ENCODE results near the gene FLRT2. TPM values are rescaled to one million over a fixed set of nuclear protein-coding genes. Genes with fewer than 3 reads are reported as not detected.

The FLRT2 gene
- total and polyA plus RNA-seq, 3 donors from 2014 or later, result 20.1 to 134 (median 34.4) TPM

DNA sequence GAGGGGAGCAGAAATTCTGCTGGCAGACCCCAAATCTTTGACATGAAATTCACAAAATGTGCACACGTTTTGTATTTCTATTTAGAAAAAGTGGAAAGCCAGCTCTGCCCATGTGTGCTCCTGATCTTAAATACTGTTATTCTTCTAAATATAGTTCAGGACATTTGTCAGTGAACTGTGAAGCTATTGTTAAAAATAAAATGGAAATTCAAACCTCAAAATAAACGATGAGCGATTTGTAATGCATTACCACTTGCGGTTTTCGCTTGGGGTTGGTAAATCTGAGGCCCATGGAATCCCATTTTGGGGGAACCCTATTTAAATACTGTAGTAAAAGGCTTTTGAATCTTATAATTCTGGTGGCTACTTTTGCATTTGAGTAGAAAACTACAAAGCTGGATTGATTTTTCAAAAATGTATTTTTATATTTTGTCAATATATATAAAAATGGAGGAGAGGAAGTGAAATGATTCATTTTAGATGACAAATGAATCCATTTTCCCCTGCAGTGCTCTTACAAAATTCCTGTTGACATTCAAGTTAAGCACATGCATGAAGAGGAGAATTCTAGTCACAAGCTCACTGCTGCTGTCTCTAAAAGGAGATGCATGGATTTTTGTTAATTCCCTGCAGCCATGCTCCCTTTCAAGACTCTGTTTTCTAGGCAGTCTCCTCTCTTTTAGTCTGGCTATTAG, 47.1 kb downstream of the FLRT2 start:
- peaks cover 10% of the 10 kb centered on the region for H3K4me1 ChIP-seq
- TF ChIP-seq POLR2A (IDR thresholded peaks at IDR 0.05), result no peak
- H3K9me3 ChIP-seq, result no peaks in the 10 kb centered on the region
- no peaks in the 10 kb centered on the region for H3K27me3 ChIP-seq
- H3K27ac ChIP-seq, result no peak overlapping the region
- intact Hi-C loops (cut with DNase I; ENCODE audit: low total_unique reads), result no loop called here
- WGBS, 2 donors, result 75 to 77% methylated on average over 5 of the region's 5 CpGs
- no peak for DNase-seq
- no peaks in the 10 kb centered on the region for H3K36me3 ChIP-seq (ENCODE audit: low read depth, missing control alignments)
- no peak overlapping the region for H3K4me3 ChIP-seq

DNA sequence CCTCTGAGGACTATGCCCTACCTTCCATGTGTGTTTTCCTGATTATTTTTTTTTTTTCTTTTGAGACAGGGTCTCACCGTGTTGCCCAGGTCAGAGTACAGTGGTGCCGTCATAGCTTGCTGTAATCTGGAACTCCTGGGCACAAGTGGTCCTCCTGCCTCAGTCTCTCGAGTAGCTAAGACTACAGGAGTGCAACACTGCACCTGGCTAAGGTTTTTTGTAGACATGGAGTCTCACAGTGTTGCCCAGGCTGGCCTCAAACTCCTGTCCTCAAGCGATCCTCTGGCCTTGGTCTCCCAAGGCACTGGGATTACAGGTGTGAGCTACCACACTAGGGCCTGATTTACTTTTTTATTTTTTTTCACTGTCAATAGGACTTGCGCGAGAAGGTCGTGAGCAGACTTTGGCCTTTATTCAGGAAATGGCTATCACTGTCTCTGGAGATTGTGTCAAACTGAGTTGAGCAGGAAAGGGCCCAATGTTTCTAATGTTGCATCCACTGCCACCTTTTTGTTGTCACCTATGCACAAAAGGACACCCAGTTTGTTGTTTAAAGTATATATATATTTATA, 47.7 kb downstream of the FLRT2 start:
- Histone ChIP-seq H3K9me3 (no peaks in the 10 kb centered on the region), H3K4me1 (peaks cover 10% of the 10 kb centered on the region), H3K36me3 (ENCODE audit: low read depth, missing control alignments) (no peaks in the 10 kb centered on the region), H3K4me3 (no peak overlapping the region), H3K27ac (no peak overlapping the region), H3K27me3 (no peaks in the 10 kb centered on the region)
- intact Hi-C loops (cut with DNase I; ENCODE audit: low total_unique reads), result no loop called here
- 80 to 81% methylated on average over 7 of the region's 7 CpGs for WGBS, 2 donors
- TF ChIP-seq POLR2A (IDR thresholded peaks at IDR 0.05), result no peak
- TF ChIP-seq, protein P1, sequence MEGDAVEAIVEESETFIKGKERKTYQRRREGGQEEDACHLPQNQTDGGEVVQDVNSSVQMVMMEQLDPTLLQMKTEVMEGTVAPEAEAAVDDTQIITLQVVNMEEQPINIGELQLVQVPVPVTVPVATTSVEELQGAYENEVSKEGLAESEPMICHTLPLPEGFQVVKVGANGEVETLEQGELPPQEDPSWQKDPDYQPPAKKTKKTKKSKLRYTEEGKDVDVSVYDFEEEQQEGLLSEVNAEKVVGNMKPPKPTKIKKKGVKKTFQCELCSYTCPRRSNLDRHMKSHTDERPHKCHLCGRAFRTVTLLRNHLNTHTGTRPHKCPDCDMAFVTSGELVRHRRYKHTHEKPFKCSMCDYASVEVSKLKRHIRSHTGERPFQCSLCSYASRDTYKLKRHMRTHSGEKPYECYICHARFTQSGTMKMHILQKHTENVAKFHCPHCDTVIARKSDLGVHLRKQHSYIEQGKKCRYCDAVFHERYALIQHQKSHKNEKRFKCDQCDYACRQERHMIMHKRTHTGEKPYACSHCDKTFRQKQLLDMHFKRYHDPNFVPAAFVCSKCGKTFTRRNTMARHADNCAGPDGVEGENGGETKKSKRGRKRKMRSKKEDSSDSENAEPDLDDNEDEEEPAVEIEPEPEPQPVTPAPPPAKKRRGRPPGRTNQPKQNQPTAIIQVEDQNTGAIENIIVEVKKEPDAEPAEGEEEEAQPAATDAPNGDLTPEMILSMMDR (IDR thresholded peaks at IDR 0.05), result no peak
- no peak for DNase-seq

DNA sequence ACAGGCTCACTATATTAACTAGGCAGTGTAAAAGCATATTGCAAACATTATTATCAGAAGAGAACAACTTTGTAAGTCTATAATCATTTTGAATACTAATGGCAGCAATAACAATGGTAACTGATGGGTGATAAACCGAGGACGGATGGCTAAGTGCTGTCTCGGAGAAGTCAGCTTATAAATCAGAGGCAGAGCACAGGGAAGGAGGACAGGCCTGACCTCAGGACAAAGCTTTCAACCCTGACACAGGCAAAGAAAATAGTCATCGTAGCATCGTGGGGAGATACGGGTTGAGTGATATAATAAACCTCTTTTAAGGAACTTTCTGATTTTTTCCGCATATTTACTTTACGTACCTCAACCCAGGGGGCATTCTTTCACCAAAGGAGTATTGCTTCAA, 48.4 kb downstream of the FLRT2 start:
- no peak overlapping the region for H3K4me3 ChIP-seq
- intact Hi-C loops (cut with DNase I; ENCODE audit: low total_unique reads), result no loop called here
- TF ChIP-seq, protein P1 (IDR thresholded peaks at IDR 0.05), result no peak
- H3K36me3 ChIP-seq (ENCODE audit: low read depth, missing control alignments), result no peaks in the 10 kb centered on the region
- H3K27me3 ChIP-seq, result no peaks in the 10 kb centered on the region
- no peak for DNase-seq
- H3K9me3 ChIP-seq, result no peaks in the 10 kb centered on the region
- H3K4me1 ChIP-seq, result peaks cover 15% of the 10 kb centered on the region
- WGBS, 2 donors, result 71 to 74% methylated on average over 8 of the region's 8 CpGs
- H3K27ac ChIP-seq, result no peak overlapping the region

DNA sequence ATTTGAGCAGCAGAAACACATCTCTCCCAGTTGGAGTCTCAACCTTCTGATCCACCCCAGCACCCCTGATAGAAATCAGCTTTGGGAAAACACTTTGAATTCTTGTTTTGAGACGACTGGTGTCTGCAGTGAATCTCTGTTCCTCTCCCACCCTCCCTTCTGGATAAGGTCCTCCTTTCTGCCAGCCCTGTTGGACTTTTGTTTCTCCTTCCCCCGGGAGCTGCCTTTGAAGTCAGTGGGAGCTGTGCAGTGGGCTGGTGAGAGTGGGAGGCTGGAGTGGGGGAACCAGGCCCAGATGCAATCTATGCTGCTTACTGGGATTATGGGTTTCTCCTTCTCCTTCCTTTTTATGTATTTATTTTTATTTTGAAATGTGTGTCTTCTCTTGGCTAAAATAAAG, 49.0 kb downstream of the FLRT2 start:
- Histone ChIP-seq H3K27me3 (no peaks in the 10 kb centered on the region), H3K4me3 (no peak overlapping the region), H3K36me3 (ENCODE audit: low read depth, missing control alignments) (no peaks in the 10 kb centered on the region), H3K4me1 (peaks cover 19% of the 10 kb centered on the region), H3K9me3 (no peaks in the 10 kb centered on the region), H3K27ac (no peak overlapping the region)
- TF ChIP-seq, protein P1 (IDR thresholded peaks at IDR 0.05), result no peak
- no peak for TF ChIP-seq POLR2A (IDR thresholded peaks at IDR 0.05)
- 50 to 55% methylated on average over 2 of the region's 2 CpGs for WGBS, 2 donors
- no peak for DNase-seq
- intact Hi-C loops (cut with DNase I; ENCODE audit: low total_unique reads), result no loop called here

DNA sequence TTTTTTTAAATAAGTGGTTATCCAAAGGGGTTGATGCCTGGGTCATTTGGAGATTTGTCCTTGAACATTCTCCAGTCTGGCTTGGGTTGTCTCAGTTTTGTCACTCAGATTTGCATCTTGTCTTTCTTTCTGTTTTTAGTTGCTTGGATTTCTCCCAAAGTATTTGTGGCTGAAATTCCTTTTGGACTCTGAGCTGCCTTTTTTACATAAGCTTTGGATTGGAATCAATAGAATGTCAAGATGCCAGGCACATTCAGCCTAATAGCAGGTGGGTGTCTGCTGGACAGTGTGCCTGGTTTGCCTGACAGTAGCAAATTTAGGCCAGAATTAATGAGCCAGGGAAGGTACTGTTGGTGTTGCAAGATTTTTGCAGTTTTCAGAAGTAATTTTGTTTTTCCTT, 50.0 kb downstream of the FLRT2 start:
- no peak for DNase-seq
- Histone ChIP-seq H3K27ac (no peak overlapping the region), H3K4me3 (no peak overlapping the region), H3K9me3 (no peaks in the 10 kb centered on the region), H3K4me1 (peaks cover 16% of the 10 kb centered on the region), H3K27me3 (no peaks in the 10 kb centered on the region), H3K36me3 (ENCODE audit: low read depth, missing control alignments) (no peaks in the 10 kb centered on the region)
- TF ChIP-seq POLR2A (IDR thresholded peaks at IDR 0.05), result no peak
- intact Hi-C loops (cut with DNase I; ENCODE audit: low total_unique reads), result no loop called here
